GM12892 (cell line): ENCODE results near the gene GSS.

ENCODE experiments used
- DNase-seq: peaks from one replicate; pipeline ENCODE4 v3.0.0; 2011; ENCODE audit not compliant: insufficient read length
- FAIRE-seq: peaks from 2 replicates; lab custom pipeline; 2011; peaks lifted over from hg19 to GRCh38; lab: Jason Lieb, UNC
- POLR2A ChIP-seq: IDR thresholded peaks from 2 replicates; pipeline ENCODE4 v1.6.1; 2011; ENCODE audit warnings: low read depth, low read length, control low read depth
- POLR2AphosphoS5 ChIP-seq: IDR thresholded peaks from 2 replicates; pipeline ENCODE4 v1.6.1; 2011; ENCODE audit warnings: low read depth, low read length, control low read depth
- TAF1 ChIP-seq: IDR thresholded peaks from 2 replicates; pipeline ENCODE4 v1.6.1; 2011; ENCODE audit warnings: low read depth, mild to moderate bottlenecking, control low read depth, low read length, borderline replicate concordance

Gene GSS

DNA sequence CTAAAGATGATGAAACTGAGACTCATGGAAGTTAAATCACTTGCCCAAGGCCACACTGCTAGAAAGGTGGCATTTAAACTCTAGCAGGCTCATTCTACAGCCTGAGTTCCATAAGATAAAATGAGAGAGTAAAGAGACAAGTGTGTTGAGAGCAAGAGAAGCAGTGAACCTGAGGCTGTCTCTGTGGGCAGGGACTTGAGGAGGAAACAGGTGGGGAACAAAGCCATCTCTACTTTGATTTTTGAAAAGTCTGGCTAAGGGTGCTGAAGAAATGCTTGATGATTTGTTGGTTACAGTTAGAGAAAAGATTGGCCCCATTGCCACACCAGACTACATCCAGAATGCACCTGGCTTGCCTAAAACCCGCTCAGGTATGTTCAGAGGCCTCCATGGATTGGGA lies 29.0 kb downstream of the GSS start:
- TF ChIP-seq POLR2AphosphoS5 (no peak), POLR2A (no peak), TAF1 (no peak)
- no peak for FAIRE-seq
- DNase-seq: no peak

DNA sequence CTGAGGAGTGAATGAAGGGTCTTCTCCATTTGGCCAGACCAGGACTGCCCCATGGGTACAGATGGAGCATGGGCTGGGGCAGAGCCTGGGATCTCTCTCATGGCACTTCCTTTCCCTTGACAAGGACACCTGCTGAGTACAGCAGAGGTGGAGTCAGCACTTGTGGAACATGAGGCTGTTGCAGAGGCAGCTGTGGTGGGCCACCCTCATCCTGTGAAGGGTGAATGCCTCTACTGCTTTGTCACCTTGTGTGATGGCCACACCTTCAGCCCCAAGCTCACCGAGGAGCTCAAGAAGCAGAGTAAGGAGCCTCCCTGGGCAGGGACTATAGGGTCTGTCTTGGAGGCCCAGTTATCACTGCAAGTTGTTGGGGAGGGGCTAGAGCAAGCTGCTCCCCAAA lies 29.6 kb downstream of the GSS start:
- DNase-seq (no peak), FAIRE-seq (no peak)
- TF ChIP-seq TAF1 (no peak), POLR2AphosphoS5 (no peak), POLR2A (no peak)

DNA sequence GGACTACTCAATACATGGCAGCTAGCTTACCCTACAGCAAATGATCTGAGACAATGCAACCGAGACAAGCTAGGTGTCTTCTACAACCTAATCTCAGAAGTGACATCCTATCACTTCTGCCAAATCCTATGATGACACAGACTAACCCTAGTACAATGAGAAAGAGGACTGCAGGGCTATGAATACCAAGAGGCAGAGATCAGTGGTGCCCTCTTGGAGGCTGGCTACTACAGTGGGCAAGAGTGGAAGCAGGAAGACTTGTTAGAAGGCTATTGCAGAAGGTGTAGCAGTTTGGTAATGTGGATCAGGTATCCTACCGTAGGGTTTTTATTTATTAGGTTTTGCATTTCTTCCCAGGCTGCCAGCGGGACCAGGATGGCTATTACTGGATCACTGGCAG lies 30.3 kb downstream of the GSS start:
- TF ChIP-seq POLR2A (no peak), POLR2AphosphoS5 (no peak), TAF1 (no peak)
- FAIRE-seq: no peak
- no peak for DNase-seq

DNA sequence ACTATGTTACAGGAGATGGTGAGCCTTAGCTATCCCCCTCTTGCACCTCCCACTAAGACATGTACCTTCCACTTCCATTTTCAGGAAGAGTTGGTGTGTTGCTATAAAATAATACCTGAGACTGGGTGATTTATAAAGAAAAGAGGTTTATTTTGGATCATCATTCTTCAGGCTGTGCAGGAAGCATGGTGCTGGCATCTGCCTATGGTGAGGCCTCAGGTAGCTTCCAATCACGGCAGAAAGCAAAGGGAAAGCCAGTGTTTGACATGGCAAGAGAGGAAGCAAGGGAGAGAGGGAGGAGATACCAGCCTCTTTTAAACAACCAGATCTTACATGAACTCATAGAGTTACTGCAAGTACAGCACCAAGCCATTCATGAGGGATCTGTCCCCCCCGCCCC lies 32.2 kb downstream of the GSS start:
- TF ChIP-seq TAF1 (no peak), POLR2A (no peak)
- FAIRE-seq (no peak), DNase-seq (no peak)

DNA sequence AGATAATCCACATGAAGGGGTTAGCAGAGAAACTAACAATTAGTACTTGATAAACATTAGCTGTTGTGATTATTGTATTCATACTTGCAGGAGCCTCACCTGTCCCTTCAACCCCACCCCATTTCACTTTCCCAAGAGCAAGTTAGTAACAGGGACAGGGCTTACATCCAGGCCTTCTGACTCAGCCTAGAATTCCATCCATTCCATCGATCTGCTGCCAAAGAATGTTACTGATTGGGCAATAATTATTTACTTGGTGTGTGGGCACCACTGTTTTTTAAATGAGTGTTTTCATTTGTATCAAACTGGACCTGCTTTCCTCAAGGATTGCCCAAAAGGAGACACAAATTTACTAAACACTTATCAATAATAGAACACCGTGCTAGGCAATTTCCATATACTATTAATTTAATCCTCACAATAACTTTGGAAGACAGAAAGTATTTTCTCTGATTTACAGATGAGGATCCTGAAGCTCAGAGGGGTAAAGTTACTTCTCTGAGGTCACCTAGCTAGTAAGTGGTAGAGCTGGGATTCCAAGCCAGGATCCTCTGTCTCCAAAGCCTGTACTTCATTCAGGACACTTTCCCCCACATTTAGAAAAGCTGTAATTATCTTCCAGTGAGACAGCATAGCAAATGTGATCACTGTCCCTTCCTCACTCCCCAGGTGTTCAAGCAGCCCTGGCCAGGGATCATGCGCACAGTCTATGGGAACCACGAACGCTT lies 32.8 kb downstream of the GSS start:
- DNase-seq (no peak), FAIRE-seq (no peak)
- no peak for TF ChIP-seq POLR2A
- TF ChIP-seq TAF1: no peak

DNA sequence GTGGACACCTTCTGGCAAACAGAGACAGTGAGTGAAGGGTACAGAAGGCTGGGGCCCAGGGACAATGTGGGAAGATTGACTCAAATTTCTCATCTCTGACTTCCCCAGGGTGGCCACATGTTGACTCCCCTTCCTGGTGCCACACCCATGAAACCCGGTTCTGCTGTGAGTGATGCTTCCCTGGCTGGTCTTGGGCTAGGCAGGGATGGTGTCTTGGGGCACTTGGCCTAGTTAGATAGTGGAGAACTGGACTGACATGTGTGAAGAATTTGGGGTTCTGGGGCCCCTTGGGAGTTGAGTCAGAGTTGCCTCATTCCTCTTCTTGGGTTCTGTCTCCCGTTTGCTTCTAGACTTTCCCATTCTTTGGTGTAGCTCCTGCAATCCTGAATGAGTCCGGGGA lies 34.2 kb downstream of the GSS start:
- TF ChIP-seq TAF1: no peak
- TF ChIP-seq POLR2A: no peak
- TF ChIP-seq POLR2AphosphoS5: no peak
- DNase-seq (no peak), FAIRE-seq (no peak)

DNA sequence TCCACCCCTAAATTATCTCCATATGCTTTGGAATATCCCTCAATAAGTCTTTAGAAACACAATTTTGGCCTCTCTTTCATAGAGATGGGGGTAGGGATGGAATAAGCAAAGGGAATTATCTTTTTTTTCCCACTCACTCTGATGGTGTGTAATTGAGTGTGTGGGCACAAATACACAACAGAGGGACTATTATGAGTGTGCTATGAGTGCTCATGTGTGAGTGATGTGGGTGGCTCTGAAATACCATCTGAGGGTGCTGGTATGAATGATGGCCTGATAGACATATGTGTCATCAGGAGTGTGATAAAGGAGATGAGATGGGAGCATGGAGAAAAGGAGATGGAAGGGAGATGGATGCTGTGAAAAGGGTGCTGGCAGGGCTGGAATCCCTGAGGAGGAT lies 35.6 kb downstream of the GSS start:
- no peak for TF ChIP-seq TAF1
- TF ChIP-seq POLR2AphosphoS5: no peak
- no peak for TF ChIP-seq POLR2A
- FAIRE-seq (no peak), DNase-seq (no peak)

DNA sequence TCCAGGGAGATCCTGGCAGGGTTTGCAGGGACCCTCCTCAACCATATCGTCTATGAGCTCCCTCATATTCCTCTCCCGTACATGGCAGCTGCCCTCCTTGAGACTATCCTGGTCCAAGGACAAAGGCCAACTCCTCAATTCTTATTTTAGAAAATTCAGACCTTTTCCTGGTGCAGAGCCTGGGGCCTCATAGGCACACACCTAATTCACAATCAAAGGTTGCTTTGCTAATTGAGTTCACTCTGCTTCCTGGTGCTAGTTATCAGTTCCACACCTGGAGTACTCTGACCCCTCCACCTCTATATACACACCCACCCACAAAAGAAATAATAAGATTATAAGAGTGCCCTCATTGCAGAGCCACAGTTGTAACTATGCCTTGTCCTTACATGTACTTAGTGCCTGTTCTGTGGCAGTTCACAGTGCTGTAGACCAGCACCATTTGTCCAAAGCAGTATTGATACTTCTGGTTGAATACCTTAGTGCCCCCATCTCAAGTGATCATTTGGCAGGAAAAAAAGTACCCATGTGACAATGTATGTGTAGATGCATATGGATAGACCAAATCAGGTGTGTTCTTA lies 38.7 kb downstream of the GSS start:
- no peak for TF ChIP-seq POLR2AphosphoS5
- TF ChIP-seq POLR2A: no peak
- TF ChIP-seq TAF1: no peak
- no peak for DNase-seq
- FAIRE-seq: no peak

DNA sequence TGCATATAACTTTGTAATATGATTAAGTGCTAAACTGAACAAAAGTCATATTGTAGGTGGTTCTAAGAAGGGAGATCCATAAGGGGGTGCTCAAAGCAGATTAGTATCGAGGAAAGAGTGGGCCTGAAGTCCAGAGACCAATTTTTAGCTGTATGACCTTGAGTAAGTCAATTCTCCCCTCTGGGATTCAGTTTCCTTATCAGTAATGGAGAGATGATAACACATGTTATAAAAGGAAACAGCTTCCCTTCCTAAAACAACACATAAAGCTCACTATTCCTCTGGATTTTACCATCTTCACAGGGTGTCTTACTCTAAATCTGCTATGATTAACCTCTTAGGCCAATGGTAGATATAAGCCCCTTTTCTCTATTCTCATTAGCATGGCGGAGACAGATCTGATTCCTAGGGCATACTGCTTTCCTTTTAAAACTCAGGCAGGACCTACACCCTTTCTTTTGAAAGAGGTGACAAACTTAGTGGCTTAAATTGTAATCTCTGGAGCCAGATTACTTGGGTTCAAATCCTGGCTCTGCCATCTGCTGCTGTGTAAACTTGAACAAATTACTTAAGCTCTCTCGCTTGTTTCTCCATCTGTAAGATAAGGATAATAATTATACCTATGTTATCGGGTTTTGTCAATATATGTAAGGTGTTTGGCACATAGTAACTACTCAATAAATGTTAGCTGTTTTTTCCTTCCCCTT lies 39.7 kb downstream of the GSS start:
- FAIRE-seq (no peak), DNase-seq (no peak)
- TF ChIP-seq POLR2A (no peak), TAF1 (no peak), POLR2AphosphoS5 (no peak)

DNA sequence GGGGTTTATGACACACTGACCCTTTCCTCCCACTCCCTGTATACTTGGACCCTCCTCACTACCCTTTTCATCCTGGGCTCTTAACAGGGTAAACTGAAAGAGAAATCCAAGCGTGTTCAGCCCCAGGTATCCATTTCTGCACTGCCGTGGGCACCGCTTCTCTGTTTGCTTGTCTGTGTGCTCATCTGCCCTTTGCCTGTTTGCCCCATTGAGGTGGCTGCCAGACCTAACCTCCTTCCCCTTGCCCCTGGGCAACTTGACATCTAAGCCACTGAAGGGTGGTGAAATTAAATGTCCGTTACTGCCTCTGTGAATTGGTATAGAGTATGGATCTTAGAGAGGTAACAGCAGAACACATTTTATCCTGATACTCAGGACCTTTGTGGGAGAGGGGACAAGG lies 40.5 kb downstream of the GSS start:
- FAIRE-seq: no peak
- no peak for TF ChIP-seq POLR2A

DNA sequence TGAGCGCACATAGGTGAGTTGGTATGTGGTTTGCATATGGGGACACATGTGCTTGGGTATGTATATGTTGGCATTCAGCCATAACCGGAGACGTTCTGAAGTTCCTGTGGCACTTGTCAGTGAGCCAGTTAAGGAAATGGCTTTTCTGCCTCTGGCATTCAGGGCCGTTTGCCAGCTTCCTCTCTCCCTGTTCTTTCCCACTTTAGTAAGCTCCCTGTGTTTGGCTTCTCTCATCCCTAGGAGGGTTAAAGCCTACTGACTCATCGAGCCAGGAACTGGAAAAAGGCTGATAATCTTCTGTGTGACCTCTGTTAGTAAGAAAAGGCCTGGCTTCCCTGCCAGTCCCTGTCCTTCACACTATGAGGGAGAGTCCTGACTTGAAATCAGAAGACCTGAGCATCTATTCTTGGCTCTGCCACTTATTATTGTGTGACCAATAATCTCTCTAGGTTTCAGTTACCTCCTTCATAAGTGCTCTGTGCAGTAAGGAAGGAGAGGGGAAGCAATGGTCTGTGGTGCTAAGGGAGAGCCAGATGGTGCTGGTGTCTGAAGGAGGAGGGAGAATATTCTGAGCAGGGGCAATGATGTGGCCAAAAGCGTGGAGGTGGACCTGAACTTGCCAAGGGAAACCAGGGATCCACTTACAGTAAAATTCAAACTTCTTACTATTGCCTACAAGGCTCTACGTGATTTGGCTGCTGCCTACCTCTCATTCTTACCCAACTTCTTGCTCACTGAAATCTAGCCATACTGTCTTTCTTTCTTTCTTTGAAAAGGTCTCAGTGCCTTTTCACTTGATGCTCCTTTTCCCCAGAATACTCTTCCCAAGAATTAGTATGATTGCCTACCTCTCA lies 47.8 kb downstream of the GSS start:
- no peak for TF ChIP-seq TAF1
- TF ChIP-seq POLR2A: no peak
- TF ChIP-seq POLR2AphosphoS5: no peak
- FAIRE-seq (no peak), DNase-seq (no peak)

More for the DNA sequence above, 40.5 kb downstream of the GSS start:
- DNase-seq: no peak
